ENCODE results near the gene ABHD12. TPM values are rescaled to one million over a fixed set of nuclear protein-coding genes. Genes with fewer than 3 reads are reported as not detected.
"Not testable (repeated sequence)": the region's sequence is repeated elsewhere in the genome, so short reads cannot be mapped to it uniquely, and the experiment has no call there.

The ABHD12 gene
- 32.4 and 32.9 TPM in 2 replicates for total RNA-seq

GRCh38 chr20:25390538-25391528, at the start of gene ABHD12:
ABHD12 (minus strand) TSS chr20:25390835; CDS start chr20:25390703, 132 bp downstream.
- intact Hi-C loops (cut with micrococcal nuclease), result loop anchor here (1.0 to 5.0 kb wide), 12 partner anchors 8 to 1969 kb away; partner anchors contain the start of genes APMAP, CST7, GINS1 and NAPB

GRCh38 chr20:25439328-25439727, 48.7 kb upstream of the ABHD12 start:
- intact Hi-C loops (cut with micrococcal nuclease), result no loop called here

GRCh38 chr20:25437153-25437581, 46.5 kb upstream of the ABHD12 start:
- intact Hi-C loops (cut with micrococcal nuclease), result no loop called here

GRCh38 chr20:25424536-25424935, 33.9 kb upstream of the ABHD12 start:
- intact Hi-C loops (cut with micrococcal nuclease), result no loop called here

DNA sequence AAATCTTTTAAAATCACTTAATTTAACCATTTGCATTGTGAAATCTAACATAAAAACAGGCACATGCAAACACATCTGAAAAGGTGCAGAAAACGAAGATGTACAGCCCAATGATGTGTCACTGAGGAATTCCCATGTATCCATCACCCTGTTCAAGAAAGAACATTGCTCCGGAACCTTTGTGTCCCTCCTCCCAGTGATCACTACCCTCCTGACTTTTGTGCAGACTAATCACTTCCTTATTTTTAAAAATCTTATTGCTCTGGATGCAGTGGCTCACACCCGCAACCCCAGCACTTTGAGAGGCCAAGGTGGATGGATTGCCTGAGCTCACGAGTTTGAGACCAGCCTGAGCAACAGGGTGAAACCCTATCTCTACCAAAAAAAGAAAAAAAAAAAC, 31.4 kb upstream of the ABHD12 start:
- intact Hi-C loops (cut with micrococcal nuclease), result no loop called here

DNA sequence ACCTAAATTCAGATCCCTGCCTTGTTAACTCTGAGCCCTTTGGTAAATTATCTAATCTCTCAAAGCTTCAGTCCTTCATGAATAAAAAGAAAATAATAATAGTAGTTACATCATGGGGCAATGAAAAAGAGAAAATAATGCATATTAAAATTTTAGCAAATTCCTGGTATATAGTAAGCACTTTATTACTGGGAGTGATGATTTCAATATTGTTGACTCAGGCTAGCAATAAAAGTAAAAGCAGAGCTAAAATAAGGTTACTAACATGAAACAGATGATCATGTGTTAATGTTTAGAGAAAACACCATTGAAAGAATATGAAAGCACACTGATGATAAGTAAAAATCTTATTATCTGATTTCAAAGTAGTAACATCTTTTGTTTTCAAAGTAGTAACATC, 30.5 kb upstream of the ABHD12 start:
- intact Hi-C loops (cut with micrococcal nuclease), result no loop called here

DNA sequence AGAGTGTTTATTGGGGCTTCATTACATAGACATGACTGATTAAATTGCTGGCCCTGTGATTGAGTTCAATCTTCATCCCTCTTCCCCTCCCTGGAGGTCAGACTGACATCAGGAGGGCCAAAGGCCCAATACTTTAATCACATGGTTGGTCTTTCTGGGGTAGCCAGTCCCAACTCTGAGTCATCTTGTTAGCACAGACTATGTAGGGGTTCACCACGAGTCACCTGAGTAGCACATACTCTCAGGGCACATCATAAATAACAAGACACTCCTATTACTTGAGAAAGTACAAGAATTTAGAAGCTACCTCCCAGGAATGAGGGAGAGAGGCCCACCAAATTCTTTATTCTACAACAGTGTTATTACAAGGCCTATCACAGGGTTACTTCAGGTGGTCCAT, 28.1 kb upstream of the ABHD12 start:
- intact Hi-C loops (cut with micrococcal nuclease), result loop anchor here (10.0 kb wide), 1 partner anchor 286 kb away; no protein-coding TSS in a partner anchor

GRCh38 chr20:25408890-25409289, 18.3 kb upstream of the ABHD12 start:
- intact Hi-C loops (cut with micrococcal nuclease), result no loop called here

GRCh38 chr20:25408170-25408547, 17.5 kb upstream of the ABHD12 start:
- intact Hi-C loops (cut with micrococcal nuclease), result no loop called here

DNA sequence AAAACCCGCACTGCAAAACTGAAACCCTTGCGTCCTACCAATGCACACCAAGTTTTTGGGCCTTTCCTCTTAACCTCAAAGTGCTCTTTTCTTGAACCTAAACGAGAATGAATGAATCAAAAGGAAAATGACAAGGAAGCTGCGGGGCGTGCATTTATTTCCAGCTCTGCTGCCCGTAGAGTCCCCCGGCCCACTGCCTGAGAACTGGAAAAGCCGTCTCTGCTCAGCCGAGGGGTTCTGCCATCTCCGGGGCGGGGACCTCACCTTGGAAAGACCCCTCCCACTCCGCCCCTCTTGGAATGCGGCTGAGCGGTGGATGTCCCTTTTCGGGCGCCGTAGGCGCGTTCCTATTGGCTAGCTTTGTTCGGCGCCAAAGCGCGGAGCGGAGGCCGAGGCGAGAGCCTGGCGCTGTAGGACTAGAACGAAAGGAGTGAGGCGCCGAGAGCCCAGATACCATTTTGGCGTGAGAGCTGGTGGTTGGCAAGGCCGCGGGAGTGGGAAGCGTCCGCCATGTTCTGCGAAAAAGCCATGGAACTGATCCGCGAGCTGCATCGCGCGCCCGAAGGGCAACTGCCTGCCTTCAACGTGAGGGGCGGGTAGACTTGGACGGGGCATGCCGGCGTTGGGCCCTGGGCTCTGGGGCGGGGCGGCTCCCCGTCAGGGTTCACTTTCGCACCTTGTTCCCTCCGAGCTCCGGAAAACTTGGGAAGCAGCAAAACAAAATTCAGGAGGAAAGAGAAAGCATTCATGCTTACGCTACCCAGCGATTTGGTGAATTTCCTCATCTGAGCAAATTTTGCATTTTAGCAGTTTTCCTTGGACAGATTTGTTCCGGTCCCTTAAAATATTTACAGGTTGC, 16.9 kb upstream of the ABHD12 start, which contains the start of gene GINS1:
Gene GINS1 (plus strand): TSS at position 363 of the 859 bp plus-strand sequence. CDS start 148 bp downstream, at position 511.
- intact Hi-C loops (cut with micrococcal nuclease), result loop anchor here (1.0 kb wide), 5 partner anchors 17 to 415 kb away; partner anchors contain the start of genes ABHD12, APMAP, ENTPD6 and NINL

GRCh38 chr20:25402583-25402982, 11.9 kb upstream of the ABHD12 start:
- intact Hi-C loops (cut with micrococcal nuclease), result no loop called here

DNA sequence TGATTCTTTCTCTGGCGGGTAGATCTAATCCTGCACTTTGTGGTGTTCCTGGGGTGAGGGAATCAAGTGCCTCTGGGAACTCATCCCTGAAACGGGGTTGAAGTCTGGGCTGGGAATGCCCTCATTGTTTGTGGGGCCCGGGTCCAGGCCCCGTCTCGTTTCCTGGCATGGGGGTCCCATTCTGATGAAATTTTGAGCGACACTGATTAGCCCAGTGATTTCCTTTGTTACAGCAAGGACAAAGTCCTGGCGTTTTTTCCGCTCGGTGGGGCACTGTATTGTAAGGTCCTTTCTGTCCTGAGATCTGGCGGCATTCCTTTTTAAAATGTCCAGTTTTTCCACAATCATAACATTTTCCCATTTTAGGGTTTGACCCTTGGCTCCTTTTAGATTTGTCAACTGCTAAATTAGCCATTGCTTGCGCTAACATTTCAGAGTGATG, 9.7 kb upstream of the ABHD12 start:
- intact Hi-C loops (cut with micrococcal nuclease), result not testable (repeated sequence)

DNA sequence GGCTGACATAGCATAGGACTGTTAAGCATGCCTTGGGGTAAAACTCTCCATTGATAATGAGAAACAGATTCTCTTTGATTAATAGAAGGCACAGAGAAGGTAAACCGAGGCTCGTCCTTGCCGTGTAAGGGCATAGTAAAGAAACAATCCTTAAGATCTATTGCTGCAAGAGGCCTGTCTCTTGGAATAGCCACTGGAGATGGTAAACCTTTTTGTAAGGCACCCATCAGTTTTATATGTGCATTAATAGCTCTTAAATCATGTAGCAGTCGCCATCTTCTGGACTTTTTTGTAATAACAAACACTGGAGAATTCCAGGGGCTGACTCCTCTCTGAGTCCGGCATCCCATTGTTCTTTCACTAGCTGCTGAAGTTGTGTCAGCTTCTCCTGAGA, 8.4 kb upstream of the ABHD12 start:
- intact Hi-C loops (cut with micrococcal nuclease), result loop anchor here (1.0 to 2.0 kb wide), 8 partner anchors 8 to 404 kb away; no protein-coding TSS in a partner anchor

- intact Hi-C loops (cut with micrococcal nuclease), result loop anchor here (1.0 to 2.0 kb wide), 8 partner anchors 7 to 403 kb away; no protein-coding TSS in a partner anchor
Measured at GRCh38 chr20:25398376-25399036, 7.9 kb upstream of the ABHD12 start.

GRCh38 chr20:25397821-25398220, 7.2 kb upstream of the ABHD12 start:
- intact Hi-C loops (cut with micrococcal nuclease), result loop anchor here (2.0 kb wide), 1 partner anchor 151 kb away; no protein-coding TSS in a partner anchor

DNA sequence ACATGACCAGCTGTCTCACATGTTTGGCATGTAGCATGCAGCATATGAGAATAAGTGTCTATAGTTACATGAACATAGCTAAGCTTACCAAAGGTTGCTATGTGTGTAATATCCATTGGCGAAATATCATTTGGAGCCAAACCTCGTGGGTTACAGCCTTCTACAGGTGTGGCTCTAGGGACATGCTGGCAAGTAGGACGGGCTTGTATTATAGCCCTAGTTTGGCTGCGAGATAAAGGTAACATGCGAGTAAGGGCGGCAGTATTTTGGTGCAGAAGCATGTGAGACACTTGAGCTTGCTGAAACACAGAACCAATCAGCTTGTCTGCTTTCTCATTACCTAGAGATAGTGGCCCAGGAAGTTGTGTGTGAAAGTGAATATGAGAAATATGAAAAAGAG, 6.5 kb upstream of the ABHD12 start:
- intact Hi-C loops (cut with micrococcal nuclease), result no loop called here

GRCh38 chr20:25394996-25395395, 4.4 kb upstream of the ABHD12 start:
- intact Hi-C loops (cut with micrococcal nuclease), result loop anchor here (5.0 kb wide), 3 partner anchors 302 to 1973 kb away; partner anchors contain the start of genes CST7, NAPB and ZNF337

DNA sequence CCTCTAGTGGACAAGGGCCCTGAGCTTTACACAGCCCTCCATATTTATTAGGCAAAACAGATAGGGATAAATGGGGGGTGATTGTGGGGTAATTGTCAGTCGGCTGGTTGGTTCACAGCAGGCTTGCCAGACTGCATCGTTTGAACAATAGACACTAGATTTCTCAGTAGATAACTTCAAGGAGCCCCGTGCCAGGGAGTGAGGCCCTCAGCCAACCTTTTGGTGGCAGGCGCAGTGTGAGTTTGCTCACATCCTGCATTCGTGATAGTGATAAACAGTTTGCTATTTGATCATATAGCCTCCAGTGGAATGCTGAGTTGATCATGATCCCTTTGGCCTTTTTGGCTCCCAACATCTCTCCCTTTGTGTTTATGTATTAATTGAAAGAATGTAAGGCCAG, 3.6 kb upstream of the ABHD12 start:
- intact Hi-C loops (cut with micrococcal nuclease), result loop anchor here (5.0 kb wide), 3 partner anchors 303 to 1972 kb away; partner anchors contain the start of genes CST7, NAPB and ZNF337

- intact Hi-C loops (cut with micrococcal nuclease), result loop anchor here (1.0 to 5.0 kb wide), 10 partner anchors 17 to 1968 kb away; partner anchors contain the start of genes APMAP, CST7, GINS1 and NAPB
Measured at GRCh38 chr20:25389858-25390537, 637 bp downstream of the ABHD12 start.

GRCh38 chr20:25389401-25389857, 1.2 kb downstream of the ABHD12 start:
- intact Hi-C loops (cut with micrococcal nuclease), result no loop called here
